HCT116 (cell line): Measurements from ENCODE around the gene GRIN2C. TPM values are rescaled to one million over a fixed set of nuclear protein-coding genes. Genes with fewer than 3 reads are reported as not detected.

Source experiments
- ATAC-seq: fragments of 200-7000 bp; cut with Tn5 transposase; 2 replicates; pipeline ENCODE4 v1.9.1; 2020; ENCODE audit warnings: mild to moderate bottlenecking, moderate library complexity
- BruUV-seq: library from RNA; stranded (reverse); fragments of 400-500 nt; replicated peaks from 2 replicates; lab custom pipeline; 2021; lab: Mats Ljungman, UMichigan
- CTCF ChIA-PET: fragments of 300-600 bp; sonication (Branson Sonifier 250); formaldehyde crosslinking; loops from one replicate; lab custom pipeline; 2021; ENCODE audit warnings: antibody characterized with exemption; lab: Charles Lee
- POLR2A ChIA-PET: fragments of 300-600, 350-600 bp; sonication (Branson Sonifier 250); formaldehyde crosslinking; loops from one replicate; lab custom pipeline; 2021; ENCODE audit warnings: antibody characterized with exemption; lab: Charles Lee
- RAD21 ChIA-PET, 2 experiments: fragments of 300-600 bp; sonication (Branson Sonifier 250); formaldehyde crosslinking; loops; one replicate each; lab custom pipeline; 2023; ENCODE audit warnings: low total read pairs in 2 of 2; ENCODE audit not compliant: uncharacterized antibody in 2 of 2, unreplicated experiment in 2 of 2, low non-redundant PET in 1 of 2; lab: Charles Lee
- DNase-seq: peaks from one replicate; pipeline ENCODE4 v3.0.0-alpha.2; 2010; ENCODE audit warnings: low read depth, low spot score
- H2AFZ ChIP-seq: fragments of 200-600 bp; shearing (Covaris generic), sonication (generic); 2 replicates; pipeline ENCODE4 v1.6.1; 2017; ENCODE audit warnings: low read depth, mixed run types, mixed read lengths, antibody characterized with exemption, low read length; ENCODE audit not compliant: poor library complexity, severe bottlenecking
- H3K27ac ChIP-seq: 2 replicates; pipeline ENCODE4 v1.5.1; 2012; ENCODE audit warnings: low read depth, low read length
- H3K27me3 ChIP-seq: fragments of 200-600 bp; sonication (generic); 2 replicates; pipeline ENCODE4 v1.6.1; 2016; ENCODE audit warnings: mixed run types, low read length, mixed read lengths; ENCODE audit not compliant: insufficient read depth
- H3K36me3 ChIP-seq, 2 experiments: fragments of 200-500 bp in 1 of 2; fragments of 200-600 bp in 1 of 2; sonication (Bioruptor generic) in 1 of 2; sonication (generic) in 1 of 2; 2 replicates each; pipeline versions ENCODE4 v1.5.1 to v1.6.1; 2014 to 2016; ENCODE audit warnings: low read length in 2 of 2, inconsistent platforms in 1 of 2, mixed read lengths in 1 of 2, mixed run types in 1 of 2; ENCODE audit not compliant: insufficient read depth in 2 of 2, control insufficient read depth in 1 of 2
- H3K4me1 ChIP-seq, 2 experiments: fragments of 200-600 bp in 1 of 2; sonication (generic) in 1 of 2; 2 replicates each; pipeline versions ENCODE4 v1.5.1 to v1.6.1; 2012 to 2017; ENCODE audit warnings: low read length in 2 of 2, inconsistent platforms in 1 of 2, mild to moderate bottlenecking in 1 of 2, mixed read lengths in 1 of 2, mixed run types in 1 of 2, moderate library complexity in 1 of 2; ENCODE audit not compliant: insufficient read depth in 2 of 2, control insufficient read depth in 1 of 2
- H3K4me2 ChIP-seq: fragments of 200-600 bp; sonication (generic); 2 replicates; pipeline ENCODE4 v1.6.1; 2017; ENCODE audit warnings: mixed run types, low read length, mixed read lengths
- H3K4me3 ChIP-seq, 2 experiments: fragments of 200-600 bp in 1 of 2; sonication (generic) in 1 of 2; replicated peaks in 1 of 2; 2 replicates each; pipeline ENCODE4 v1.5.1; 2011 to 2016; ENCODE audit warnings: low read length in 2 of 2, control low read depth in 1 of 2, low read depth in 1 of 2, mild to moderate bottlenecking in 1 of 2, mixed read lengths in 1 of 2, mixed run types in 1 of 2
- H3K79me2 ChIP-seq: fragments of 200-600 bp; sonication (generic); 2 replicates; pipeline ENCODE4 v1.6.1; 2017; ENCODE audit warnings: mild to moderate bottlenecking, mixed run types, low read length, moderate library complexity, mixed read lengths; ENCODE audit not compliant: insufficient read depth
- H3K9ac ChIP-seq: fragments of 200-600 bp; sonication (generic); 2 replicates; pipeline ENCODE4 v1.6.1; 2016; ENCODE audit warnings: low read length, mixed read lengths
- H3K9me2 ChIP-seq: fragments of 200-600 bp; sonication (generic), shearing (Covaris generic); 2 replicates; pipeline ENCODE4 v1.6.1; 2017; ENCODE audit warnings: mixed run types, mild to moderate bottlenecking, moderate library complexity; ENCODE audit not compliant: insufficient read depth
- H3K9me3 ChIP-seq, 2 experiments: fragments of 200-500 bp in 1 of 2; fragments of 200-600 bp in 1 of 2; sonication (Bioruptor generic) in 1 of 2; sonication (generic) in 1 of 2; 2 replicates each; pipeline ENCODE4 v1.6.1; 2014 to 2017; ENCODE audit warnings: low read length in 2 of 2, mixed read lengths in 2 of 2, inconsistent platforms in 1 of 2, low read depth in 1 of 2, mild to moderate bottlenecking in 1 of 2, mixed run types in 1 of 2, moderate library complexity in 1 of 2; ENCODE audit not compliant: control insufficient read depth in 1 of 2, insufficient read depth in 1 of 2
- H4K20me1 ChIP-seq: fragments of 200-600 bp; sonication (generic), shearing (Covaris generic); 2 replicates; pipeline ENCODE4 v1.6.1; 2017; ENCODE audit warnings: mixed run types, mild to moderate bottlenecking, moderate library complexity; ENCODE audit not compliant: insufficient read depth
- CBX3 ChIP-seq: IDR thresholded peaks from 2 replicates; pipeline ENCODE4 v1.6.1; 2012; ENCODE audit warnings: low read depth
- CEBPB ChIP-seq: IDR thresholded peaks from 2 replicates; pipeline ENCODE4 v1.6.1; 2012; ENCODE audit warnings: low read depth
- EGR1 ChIP-seq: IDR thresholded peaks from 2 replicates; pipeline ENCODE4 v1.6.1; 2012; ENCODE audit warnings: low read depth
- ELF1 ChIP-seq: IDR thresholded peaks from 2 replicates; pipeline ENCODE4 v1.6.1; 2012; ENCODE audit warnings: low read depth, borderline replicate concordance
- EZH2 ChIP-seq: fragments of 200-600 bp; sonication (generic); IDR thresholded peaks from 2 replicates; pipeline ENCODE4 v1.6.1; 2017; ENCODE audit warnings: antibody characterized with exemption, mixed run types
- POLR2A ChIP-seq: IDR thresholded peaks from 2 replicates; pipeline ENCODE4 v1.7.0; 2011; ENCODE audit warnings: borderline replicate concordance; ENCODE audit not compliant: insufficient read depth, insufficient read length; ENCODE audit errors: extremely low read depth
- RAD21 ChIP-seq: IDR thresholded peaks from 2 replicates; pipeline ENCODE4 v1.6.1; 2012; ENCODE audit warnings: low read depth, mild to moderate bottlenecking
- SP1 ChIP-seq: IDR thresholded peaks from 2 replicates; pipeline ENCODE4 v1.6.1; 2012; ENCODE audit warnings: low read depth
- SRF ChIP-seq: IDR thresholded peaks from 2 replicates; pipeline ENCODE4 v1.6.1; 2012; ENCODE audit warnings: low read depth
- YY1 ChIP-seq: IDR thresholded peaks from 2 replicates; pipeline ENCODE4 v1.6.1; 2011; ENCODE audit warnings: low read length, low read depth, moderate library complexity, mild to moderate bottlenecking; ENCODE audit not compliant: insufficient replicate concordance; ENCODE audit errors: extremely low read depth
- ZFX ChIP-seq: fragments of 450-650 bp; IDR thresholded peaks from 2 replicates; pipeline ENCODE4 v1.6.1; 2017
- ZNF274 ChIP-seq: fragments of 200-500 bp; sonication (Bioruptor generic); IDR thresholded peaks from 2 replicates; pipeline ENCODE4 v1.6.1; 2014; ENCODE audit warnings: mild to moderate bottlenecking, low read depth, low read length, inconsistent platforms
- intact Hi-C: fragments of 100-400 bp; cut with micrococcal nuclease; formaldehyde crosslinking; loops from 2 replicates; pipeline ENCODE4 v1.10.0; 2022
- total RNA-seq: library from RNA; stranded (reverse); gene quantifications from one replicate; pipeline ENCODE4 v1.2.1, GENCODE V29; 2021; ENCODE audit not compliant: unreplicated experiment
- TF ChIP-seq, protein P1 (sequence below): IDR thresholded peaks from 2 replicates; pipeline ENCODE4 v1.6.1; 2012
- TF ChIP-seq, protein P2 (sequence below), 3 experiments: fragments of 200-600 bp in 1 of 3; sonication (generic) in 1 of 3; IDR thresholded peaks in 2 of 3; conservative IDR thresholded peaks in 1 of 3; 2 replicates each; pipeline ENCODE4 v1.5.1; 2012 to 2017; ENCODE audit warnings: low read depth in 2 of 3, low read length in 2 of 3, antibody characterized with exemption in 1 of 3, borderline replicate concordance in 1 of 3, control low read depth in 1 of 3, mild to moderate bottlenecking in 1 of 3, mixed read lengths in 1 of 3, mixed run types in 1 of 3, moderate library complexity in 1 of 3; ENCODE audit not compliant: insufficient read depth in 1 of 3
- TF ChIP-seq, protein P3 (sequence below): IDR thresholded peaks from 2 replicates; pipeline ENCODE4 v1.6.1; 2012
- TF ChIP-seq, protein P4 (sequence below): IDR thresholded peaks from 2 replicates; pipeline ENCODE4 v1.6.1; 2011; ENCODE audit warnings: mild to moderate bottlenecking, low read length, moderate library complexity; ENCODE audit not compliant: insufficient replicate concordance; ENCODE audit errors: extremely low read depth

Gene GRIN2C
- total RNA-seq, 1 experiment from 2014 or later = 2.2 TPM

DNA sequence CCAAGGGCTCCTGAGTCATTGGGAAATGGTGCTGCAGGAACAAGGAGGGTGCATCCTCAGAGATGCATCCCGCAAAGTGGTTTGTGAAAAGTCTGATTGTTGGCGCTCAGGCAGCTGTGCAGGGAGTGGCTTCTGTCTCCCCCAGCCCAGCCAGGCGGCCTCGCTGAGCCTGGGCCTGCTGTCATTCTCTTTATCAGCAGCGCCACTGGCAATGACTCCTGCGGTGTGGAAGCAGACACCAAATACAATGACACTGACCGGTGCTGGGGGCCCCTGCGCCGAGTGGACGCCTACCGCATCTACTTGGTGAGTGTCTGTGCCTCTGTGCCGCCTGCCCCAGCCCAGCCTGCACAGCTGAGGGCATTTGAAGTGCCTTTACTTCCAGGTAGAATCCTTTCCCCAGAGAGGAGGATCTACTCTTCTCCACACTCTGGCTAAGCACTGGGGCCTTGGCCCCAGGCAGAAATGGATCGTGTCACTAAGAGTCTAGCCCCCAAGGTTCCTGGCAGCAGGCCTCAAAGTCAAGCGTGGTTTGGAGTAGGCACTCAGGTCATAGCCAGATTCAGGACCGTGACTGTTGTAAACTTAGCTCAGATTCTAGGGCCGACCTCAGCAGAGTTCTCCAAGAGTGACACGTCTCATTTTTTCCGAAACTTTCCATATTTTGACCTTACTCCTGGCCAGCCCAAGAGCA is 64.2 kb downstream of the GRIN2C start:
- ChIA-PET POLR2A (no interaction called here), RAD21 (no interaction called here), CTCF (interaction anchor here (2.8 kb wide), 1 partner anchor 66 kb away, joined by 11 read pairs; no protein-coding TSS in a partner anchor)
- Histone ChIP-seq H3K27me3 (no peaks in the 10 kb centered on the region), H3K9ac (no peak overlapping the region), H2AFZ (no peak overlapping the region), H3K4me1 (peaks cover 0 to 3% of the 10 kb centered on the region in 2 experiments; a peak in 2 of 4 replicates), H3K36me3 (peaks cover 4 to 8% of the 10 kb centered on the region in 2 experiments; a peak in 2 of 4 replicates), H3K79me2 (no peaks in the 10 kb centered on the region), H4K20me1 (no peaks in the 10 kb centered on the region), H3K9me2 (no peaks in the 10 kb centered on the region), H3K4me2 (no peak overlapping the region), H3K27ac (no peak overlapping the region), H3K4me3 (no peak overlapping the region), H3K9me3 (no peaks in the 10 kb centered on the region)
- no TSS peak for BruUV-seq
- no peak for ATAC-seq
- DNase-seq = no peak
- TF ChIP-seq SP1 (no peak), ZNF274 (no peak), ELF1 (no peak), RAD21 (no peak), CBX3 (no peak), EZH2 (no peak), ZFX (no peak), POLR2A (no peak), EGR1 (no peak), CEBPB (no peak), SRF (no peak), YY1 (no peak)
- TF ChIP-seq, protein P1, sequence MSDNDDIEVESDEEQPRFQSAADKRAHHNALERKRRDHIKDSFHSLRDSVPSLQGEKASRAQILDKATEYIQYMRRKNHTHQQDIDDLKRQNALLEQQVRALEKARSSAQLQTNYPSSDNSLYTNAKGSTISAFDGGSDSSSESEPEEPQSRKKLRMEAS = no peak
- TF ChIP-seq, protein P2, sequence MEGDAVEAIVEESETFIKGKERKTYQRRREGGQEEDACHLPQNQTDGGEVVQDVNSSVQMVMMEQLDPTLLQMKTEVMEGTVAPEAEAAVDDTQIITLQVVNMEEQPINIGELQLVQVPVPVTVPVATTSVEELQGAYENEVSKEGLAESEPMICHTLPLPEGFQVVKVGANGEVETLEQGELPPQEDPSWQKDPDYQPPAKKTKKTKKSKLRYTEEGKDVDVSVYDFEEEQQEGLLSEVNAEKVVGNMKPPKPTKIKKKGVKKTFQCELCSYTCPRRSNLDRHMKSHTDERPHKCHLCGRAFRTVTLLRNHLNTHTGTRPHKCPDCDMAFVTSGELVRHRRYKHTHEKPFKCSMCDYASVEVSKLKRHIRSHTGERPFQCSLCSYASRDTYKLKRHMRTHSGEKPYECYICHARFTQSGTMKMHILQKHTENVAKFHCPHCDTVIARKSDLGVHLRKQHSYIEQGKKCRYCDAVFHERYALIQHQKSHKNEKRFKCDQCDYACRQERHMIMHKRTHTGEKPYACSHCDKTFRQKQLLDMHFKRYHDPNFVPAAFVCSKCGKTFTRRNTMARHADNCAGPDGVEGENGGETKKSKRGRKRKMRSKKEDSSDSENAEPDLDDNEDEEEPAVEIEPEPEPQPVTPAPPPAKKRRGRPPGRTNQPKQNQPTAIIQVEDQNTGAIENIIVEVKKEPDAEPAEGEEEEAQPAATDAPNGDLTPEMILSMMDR (IDR thresholded peaks at IDR 0.05 in 2 of 3, conservative IDR thresholded peaks at IDR 0.05 in 1 of 3; ENCODE audit: borderline replicate concordance in 1 of 3, insufficient read depth in 1 of 3, low read depth in 2 of 3, low read length in 2 of 3) = no peak
- TF ChIP-seq, protein P3, sequence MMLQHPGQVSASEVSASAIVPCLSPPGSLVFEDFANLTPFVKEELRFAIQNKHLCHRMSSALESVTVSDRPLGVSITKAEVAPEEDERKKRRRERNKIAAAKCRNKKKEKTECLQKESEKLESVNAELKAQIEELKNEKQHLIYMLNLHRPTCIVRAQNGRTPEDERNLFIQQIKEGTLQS = no peak
- TF ChIP-seq, protein P4, sequence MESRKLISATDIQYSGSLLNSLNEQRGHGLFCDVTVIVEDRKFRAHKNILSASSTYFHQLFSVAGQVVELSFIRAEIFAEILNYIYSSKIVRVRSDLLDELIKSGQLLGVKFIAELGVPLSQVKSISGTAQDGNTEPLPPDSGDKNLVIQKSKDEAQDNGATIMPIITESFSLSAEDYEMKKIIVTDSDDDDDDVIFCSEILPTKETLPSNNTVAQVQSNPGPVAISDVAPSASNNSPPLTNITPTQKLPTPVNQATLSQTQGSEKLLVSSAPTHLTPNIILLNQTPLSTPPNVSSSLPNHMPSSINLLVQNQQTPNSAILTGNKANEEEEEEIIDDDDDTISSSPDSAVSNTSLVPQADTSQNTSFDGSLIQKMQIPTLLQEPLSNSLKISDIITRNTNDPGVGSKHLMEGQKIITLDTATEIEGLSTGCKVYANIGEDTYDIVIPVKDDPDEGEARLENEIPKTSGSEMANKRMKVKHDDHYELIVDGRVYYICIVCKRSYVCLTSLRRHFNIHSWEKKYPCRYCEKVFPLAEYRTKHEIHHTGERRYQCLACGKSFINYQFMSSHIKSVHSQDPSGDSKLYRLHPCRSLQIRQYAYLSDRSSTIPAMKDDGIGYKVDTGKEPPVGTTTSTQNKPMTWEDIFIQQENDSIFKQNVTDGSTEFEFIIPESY = no peak
- intact Hi-C loops = no loop called here
